Fibroblast of pulmonary artery (primary cell): ENCODE data around the gene RNASE1.

Experiments
- DNase-seq: peaks from one replicate; pipeline ENCODE4 v3.0.0-alpha.2; 2010; ENCODE audit warnings: low read depth
- H3K4me3 ChIP-seq: replicated peaks from 2 replicates; pipeline ENCODE4 v1.5.1; 2011; ENCODE audit warnings: low read depth, mild to moderate bottlenecking, control low read depth, low read length, moderate library complexity
- CTCF ChIP-seq: IDR thresholded peaks from 2 replicates; pipeline ENCODE4 v1.5.1; 2011; ENCODE audit warnings: mild to moderate bottlenecking, control low read depth, low read length, inconsistent platforms; ENCODE audit errors: missing control alignments

The RNASE1 gene

GRCh38 chr14:20798932-20799331 lies 3.7 kb downstream of the RNASE1 start:
- no peak for TF ChIP-seq CTCF
- H3K4me3 ChIP-seq, result no peak overlapping the region
- DNase-seq, result no peak

- DNase-seq, result no peak
- no peak for TF ChIP-seq CTCF
- no peak overlapping the region for H3K4me3 ChIP-seq
Observed at GRCh38 chr14:20798318-20798717, 4.3 kb downstream of the RNASE1 start.

GRCh38 chr14:20797164-20797563 lies 5.5 kb downstream of the RNASE1 start:
- no peak for TF ChIP-seq CTCF
- H3K4me3 ChIP-seq, result no peak overlapping the region
- DNase-seq, result no peak

- no peak for DNase-seq
- no peak overlapping the region for H3K4me3 ChIP-seq
- no peak for TF ChIP-seq CTCF
Observed at GRCh38 chr14:20794644-20795369, 7.8 kb downstream of the RNASE1 start.

DNA sequence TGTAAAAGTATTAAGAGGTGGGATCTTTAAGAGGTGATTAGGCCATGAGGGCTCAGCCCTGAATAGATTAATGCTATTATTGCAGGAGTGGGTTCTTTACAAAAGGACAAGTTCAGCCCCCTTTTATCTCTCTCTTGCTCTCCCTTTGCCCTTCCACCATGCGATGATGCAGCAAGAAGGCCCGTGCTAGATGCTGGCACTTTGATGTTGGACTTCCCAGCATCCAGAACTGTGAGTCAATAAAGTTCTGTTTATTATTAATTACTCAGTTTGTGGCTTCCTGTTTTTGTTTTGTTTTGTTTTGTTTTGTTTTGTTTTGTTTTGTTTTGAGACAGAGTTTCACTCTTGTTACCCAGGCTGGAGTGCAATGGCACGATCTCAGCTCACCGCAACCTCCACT lies 10.1 kb downstream of the RNASE1 start:
- no peak for TF ChIP-seq CTCF
- no peak overlapping the region for H3K4me3 ChIP-seq
- DNase-seq, result no peak

DNA sequence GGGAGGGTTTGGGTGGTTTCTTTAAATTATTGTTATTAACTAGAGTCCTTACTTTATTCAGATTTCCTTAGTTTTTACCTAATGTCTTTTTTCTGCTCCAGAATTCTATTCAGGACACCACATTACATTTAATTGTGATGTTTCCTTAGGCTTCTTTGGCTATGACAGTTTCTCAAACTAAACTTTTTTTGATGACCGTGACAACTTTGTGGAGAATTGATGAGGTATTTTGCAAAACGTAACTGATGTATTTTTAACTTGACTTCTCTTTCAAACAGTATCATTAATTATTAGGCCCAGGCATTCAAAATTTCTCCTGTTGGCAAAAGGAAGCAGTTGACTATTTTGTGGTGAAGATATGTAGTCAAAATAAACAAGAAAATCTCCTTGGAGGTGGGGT lies 11.0 kb downstream of the RNASE1 start:
- no peak overlapping the region for H3K4me3 ChIP-seq
- no peak for TF ChIP-seq CTCF
- DNase-seq, result no peak

DNA sequence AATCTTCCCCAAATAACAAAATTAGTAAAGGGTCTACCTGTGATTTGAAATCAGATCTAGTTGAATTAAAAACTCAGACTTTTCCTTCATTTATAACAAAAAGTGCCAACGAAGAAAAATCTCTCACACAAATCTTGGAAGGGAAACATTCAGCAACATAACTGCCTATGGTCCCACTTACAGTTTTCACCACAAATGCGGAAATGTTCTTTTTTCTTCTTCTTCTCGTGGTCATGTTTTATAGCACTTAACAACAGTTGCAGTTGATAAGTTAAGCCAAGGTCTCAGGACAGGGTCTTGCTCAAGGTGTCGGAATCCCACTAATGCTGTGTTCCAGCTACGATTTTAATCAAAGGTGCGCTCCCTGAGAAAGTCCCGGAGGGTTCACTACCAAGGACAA lies 11.5 kb downstream of the RNASE1 start:
- no peak for DNase-seq

More for the DNA sequence above, 11.5 kb downstream of the RNASE1 start:
- TF ChIP-seq CTCF, result no peak
- no peak overlapping the region for H3K4me3 ChIP-seq
